ENCODE data around the gene L1CAM.

The L1CAM gene

GRCh38 chrX:153874366-153875125 is 11.4 kb downstream of the L1CAM start:
- no peak for TF ChIP-seq CTCF (IDR thresholded peaks at IDR 0.05; ENCODE audit: low read depth, low read length, missing control alignments)
- no peak overlapping the region for H3K4me3 ChIP-seq (ENCODE audit: low read depth, low read length)
- in situ Hi-C loops (cut with HindIII; ENCODE audit: low sequenced_read_pairs) = no loop called here
- DNase-seq (ENCODE audit: low read depth) = no peak

GRCh38 chrX:153874085-153874365 is 11.9 kb downstream of the L1CAM start:
- DNase-seq (ENCODE audit: low read depth) = no peak
- in situ Hi-C loops (cut with HindIII; ENCODE audit: low sequenced_read_pairs) = no loop called here
- TF ChIP-seq CTCF (IDR thresholded peaks at IDR 0.05; ENCODE audit: low read depth, low read length, missing control alignments) = no peak
- no peak overlapping the region for H3K4me3 ChIP-seq (ENCODE audit: low read depth, low read length)

GRCh38 chrX:153873282-153874084 is 12.5 kb downstream of the L1CAM start:
- DNase-seq (ENCODE audit: low read depth) = no peak
- in situ Hi-C loops (cut with HindIII; ENCODE audit: low sequenced_read_pairs) = no loop called here
- TF ChIP-seq CTCF (IDR thresholded peaks at IDR 0.05; ENCODE audit: low read depth, low read length, missing control alignments) = no peak
- no peak overlapping the region for H3K4me3 ChIP-seq (ENCODE audit: low read depth, low read length)

- H3K4me3 ChIP-seq (ENCODE audit: low read depth, low read length) = no peak overlapping the region
- TF ChIP-seq CTCF (IDR thresholded peaks at IDR 0.05; ENCODE audit: low read depth, low read length, missing control alignments) = no peak
- no peak for DNase-seq (ENCODE audit: low read depth)
- in situ Hi-C loops (cut with HindIII; ENCODE audit: low sequenced_read_pairs) = no loop called here
Observed at GRCh38 chrX:153871946-153872878, 13.8 kb downstream of the L1CAM start.

GRCh38 chrX:153871451-153871850 is 14.5 kb downstream of the L1CAM start:
- no peak for TF ChIP-seq CTCF (IDR thresholded peaks at IDR 0.05; ENCODE audit: low read depth, low read length, missing control alignments)
- in situ Hi-C loops (cut with HindIII; ENCODE audit: low sequenced_read_pairs) = no loop called here
- no peak for DNase-seq (ENCODE audit: low read depth)
- H3K4me3 ChIP-seq (ENCODE audit: low read depth, low read length) = no peak overlapping the region

- in situ Hi-C loops (cut with HindIII; ENCODE audit: low sequenced_read_pairs) = no loop called here
- H3K4me3 ChIP-seq (ENCODE audit: low read depth, low read length) = no peak overlapping the region
- TF ChIP-seq CTCF (IDR thresholded peaks at IDR 0.05; ENCODE audit: low read depth, low read length, missing control alignments) = no peak
- DNase-seq (ENCODE audit: low read depth) = no peak
Observed at GRCh38 chrX:153870791-153871360, 15.1 kb downstream of the L1CAM start.
